ENCODE data around the gene BRPF1.

The BRPF1 gene

GRCh38 chr3:9696480-9697220, 34.9 kb upstream of the BRPF1 start:
- H3K4me1 Mint-ChIP-seq (ENCODE audit: low read depth) = no peaks in the 10 kb centered on the region
- H3K9me3 Mint-ChIP-seq = no peaks in the 10 kb centered on the region
- no peaks in the 10 kb centered on the region for H3K27me3 Mint-ChIP-seq (ENCODE audit: low read depth)
- no peak overlapping the region for H3K4me3 Mint-ChIP-seq
- H3K36me3 Mint-ChIP-seq (ENCODE audit: low read depth) = peaks cover 21% of the 10 kb centered on the region
- no peak overlapping the region for H3K27ac Mint-ChIP-seq

DNA sequence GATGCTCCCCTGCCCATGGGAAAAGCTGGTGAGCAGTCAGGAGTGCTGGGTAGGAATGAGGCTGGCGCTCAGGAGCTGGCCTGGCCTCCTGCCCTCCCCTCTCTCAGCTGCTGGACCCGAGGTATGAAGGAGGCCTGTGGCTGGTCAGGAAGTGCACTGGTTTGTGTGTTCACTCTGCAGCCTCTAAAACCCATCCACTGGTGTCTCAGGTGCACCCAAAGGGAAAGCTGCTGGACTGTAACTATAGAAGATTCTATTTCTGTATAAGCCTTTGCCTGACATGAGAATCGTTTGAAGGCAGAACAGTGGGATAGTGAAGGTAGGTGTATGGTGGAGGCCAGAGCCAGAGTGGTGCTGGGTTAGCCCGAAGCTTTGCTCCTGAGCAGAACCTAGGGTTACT, 33.6 kb upstream of the BRPF1 start:
- H3K4me3 Mint-ChIP-seq = no peak overlapping the region
- peaks cover 6% of the 10 kb centered on the region for H3K27me3 Mint-ChIP-seq (ENCODE audit: low read depth)
- H3K9me3 Mint-ChIP-seq = no peaks in the 10 kb centered on the region
- H3K27ac Mint-ChIP-seq = no peak overlapping the region
- H3K4me1 Mint-ChIP-seq (ENCODE audit: low read depth) = no peaks in the 10 kb centered on the region
- H3K36me3 Mint-ChIP-seq (ENCODE audit: low read depth) = peaks cover 26% of the 10 kb centered on the region

DNA sequence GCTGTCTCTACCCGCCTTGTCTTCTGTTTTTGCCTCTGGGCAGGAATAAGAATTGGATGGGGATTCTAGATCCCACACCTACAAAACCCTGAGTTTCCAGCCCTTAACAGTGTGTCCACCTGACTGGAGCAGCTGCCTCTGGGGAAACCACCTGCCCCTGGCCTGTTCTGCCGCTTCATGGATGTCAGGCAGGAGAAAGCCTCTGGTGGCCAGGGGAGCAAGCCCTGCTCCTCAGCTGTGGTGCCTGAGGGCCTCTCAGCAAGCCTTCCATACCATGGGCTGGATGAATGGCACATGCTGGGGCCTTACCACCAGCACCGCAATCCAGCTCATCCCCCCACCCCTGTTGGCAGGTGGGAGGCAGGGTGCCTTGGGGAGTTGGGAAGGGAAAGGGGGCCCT, 33.2 kb upstream of the BRPF1 start:
- Mint-ChIP-seq H3K36me3 (ENCODE audit: low read depth) (peaks cover 25% of the 10 kb centered on the region), H3K9me3 (no peaks in the 10 kb centered on the region), H3K4me3 (no peak overlapping the region), H3K27me3 (ENCODE audit: low read depth) (peaks cover 10% of the 10 kb centered on the region), H3K4me1 (ENCODE audit: low read depth) (no peaks in the 10 kb centered on the region), H3K27ac (no peak overlapping the region)

DNA sequence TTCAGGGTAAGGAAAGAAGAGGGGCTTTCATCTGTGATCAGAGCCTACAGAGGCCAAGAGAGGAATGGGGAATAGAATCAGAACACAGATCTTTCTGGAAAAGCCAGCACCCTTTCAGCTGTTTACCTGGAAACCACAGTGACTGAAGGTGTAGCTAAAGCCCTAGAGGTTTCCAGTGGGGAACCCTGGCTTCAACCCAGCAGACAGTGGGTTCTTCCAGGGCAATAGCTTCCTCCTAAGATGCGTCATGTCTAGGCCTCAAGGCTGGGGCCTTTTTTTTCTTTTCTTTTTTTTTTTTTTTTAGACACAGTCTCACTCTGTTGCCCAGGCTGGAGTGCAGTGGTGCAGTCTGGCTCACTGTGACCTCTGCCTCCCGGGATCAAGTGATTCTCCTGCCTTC, 31.0 kb upstream of the BRPF1 start:
- Mint-ChIP-seq H3K4me3 (no peak overlapping the region), H3K4me1 (ENCODE audit: low read depth) (peaks cover 2% of the 10 kb centered on the region), H3K9me3 (no peaks in the 10 kb centered on the region), H3K27ac (no peak overlapping the region), H3K36me3 (ENCODE audit: low read depth) (peaks cover 20% of the 10 kb centered on the region), H3K27me3 (ENCODE audit: low read depth) (peaks cover 27% of the 10 kb centered on the region)

GRCh38 chr3:9701006-9701405, 30.5 kb upstream of the BRPF1 start:
- Mint-ChIP-seq H3K36me3 (ENCODE audit: low read depth) (peaks cover 20% of the 10 kb centered on the region), H3K27ac (no peak overlapping the region), H3K9me3 (no peaks in the 10 kb centered on the region), H3K4me1 (ENCODE audit: low read depth) (peaks cover 2% of the 10 kb centered on the region), H3K27me3 (ENCODE audit: low read depth) (peaks cover 32% of the 10 kb centered on the region), H3K4me3 (no peak overlapping the region)

GRCh38 chr3:9701711-9702110, 29.8 kb upstream of the BRPF1 start:
- H3K4me1 Mint-ChIP-seq (ENCODE audit: low read depth) = peaks cover 2% of the 10 kb centered on the region
- H3K9me3 Mint-ChIP-seq = no peaks in the 10 kb centered on the region
- peaks cover 20% of the 10 kb centered on the region for H3K36me3 Mint-ChIP-seq (ENCODE audit: low read depth)
- H3K27ac Mint-ChIP-seq = no peak overlapping the region
- no peak overlapping the region for H3K4me3 Mint-ChIP-seq
- H3K27me3 Mint-ChIP-seq (ENCODE audit: low read depth) = peaks cover 39% of the 10 kb centered on the region

GRCh38 chr3:9703240-9703639, 28.3 kb upstream of the BRPF1 start:
- Mint-ChIP-seq H3K27me3 (ENCODE audit: low read depth) (peaks cover 46% of the 10 kb centered on the region), H3K27ac (no peak overlapping the region), H3K9me3 (no peaks in the 10 kb centered on the region), H3K4me3 (no peak overlapping the region), H3K36me3 (ENCODE audit: low read depth) (peaks cover 15% of the 10 kb centered on the region), H3K4me1 (ENCODE audit: low read depth) (peaks cover 2% of the 10 kb centered on the region)

GRCh38 chr3:9703736-9704346, 27.7 kb upstream of the BRPF1 start, which contains the start of gene CPNE9:
Gene CPNE9 (plus strand): TSS chr3:9703833. CDS start chr3:9703997, 164 bp downstream.
- Mint-ChIP-seq H3K27me3 (ENCODE audit: low read depth) (peaks cover 48% of the 10 kb centered on the region), H3K4me1 (ENCODE audit: low read depth) (peaks cover 2% of the 10 kb centered on the region), H3K4me3 (no peak within 1 kb of the TSS), H3K9me3 (no peaks in the 10 kb centered on the region), H3K27ac (no peak within 1 kb of the TSS), H3K36me3 (ENCODE audit: low read depth) (peaks cover 15% of the 10 kb centered on the region)

DNA sequence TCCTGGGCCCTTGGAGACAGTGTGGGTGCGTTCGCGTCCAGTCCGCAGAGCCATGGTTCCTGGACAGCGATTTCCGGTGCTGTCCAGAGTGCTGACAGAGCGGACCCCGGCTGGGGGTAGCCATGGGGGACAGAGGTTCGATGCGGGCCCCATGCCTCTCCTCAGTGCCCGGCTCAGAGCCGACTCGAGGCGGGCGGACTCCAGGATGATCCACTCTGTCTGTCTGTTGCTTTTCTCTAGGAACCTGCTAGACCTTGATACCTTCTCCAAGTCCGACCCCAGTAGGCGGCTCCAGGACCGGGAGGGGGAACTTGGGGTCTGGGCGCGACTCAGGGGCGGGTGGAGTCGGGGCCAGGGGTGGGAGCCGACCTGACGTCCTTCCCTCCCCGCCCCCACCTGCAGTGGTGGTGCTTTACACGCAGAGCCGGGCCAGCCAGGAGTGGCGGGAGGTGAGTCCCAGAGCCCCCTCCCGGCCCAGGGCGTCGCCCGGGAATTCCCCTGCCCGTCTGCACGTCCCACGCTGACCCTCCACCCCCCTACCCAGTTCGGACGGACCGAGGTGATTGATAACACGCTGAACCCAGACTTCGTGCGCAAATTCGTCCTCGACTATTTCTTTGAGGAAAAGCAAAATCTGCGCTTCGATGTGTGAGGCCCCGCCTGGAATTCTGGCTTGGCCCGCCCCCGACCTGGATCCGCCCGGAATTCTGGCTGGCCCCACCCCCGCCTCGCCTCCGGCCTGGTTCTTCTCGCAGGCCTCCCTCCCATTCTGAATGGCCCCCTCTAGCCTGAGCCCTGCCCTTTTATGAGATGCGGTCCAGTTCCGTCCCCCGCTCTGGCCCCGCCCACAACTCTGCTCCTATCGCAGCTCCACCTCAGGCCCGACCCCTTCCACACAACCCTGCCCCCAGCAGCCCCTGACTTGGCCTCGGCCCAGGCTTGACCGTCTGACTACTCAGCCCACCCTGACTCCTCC, 26.9 kb upstream of the BRPF1 start:
- Mint-ChIP-seq H3K4me1 (ENCODE audit: low read depth) (peaks cover 2% of the 10 kb centered on the region), H3K27ac (no peak overlapping the region), H3K9me3 (no peaks in the 10 kb centered on the region), H3K27me3 (ENCODE audit: low read depth) (peaks cover 48% of the 10 kb centered on the region), H3K36me3 (ENCODE audit: low read depth) (peaks cover 13% of the 10 kb centered on the region), H3K4me3 (peak overlapping the region; percentile 46)

DNA sequence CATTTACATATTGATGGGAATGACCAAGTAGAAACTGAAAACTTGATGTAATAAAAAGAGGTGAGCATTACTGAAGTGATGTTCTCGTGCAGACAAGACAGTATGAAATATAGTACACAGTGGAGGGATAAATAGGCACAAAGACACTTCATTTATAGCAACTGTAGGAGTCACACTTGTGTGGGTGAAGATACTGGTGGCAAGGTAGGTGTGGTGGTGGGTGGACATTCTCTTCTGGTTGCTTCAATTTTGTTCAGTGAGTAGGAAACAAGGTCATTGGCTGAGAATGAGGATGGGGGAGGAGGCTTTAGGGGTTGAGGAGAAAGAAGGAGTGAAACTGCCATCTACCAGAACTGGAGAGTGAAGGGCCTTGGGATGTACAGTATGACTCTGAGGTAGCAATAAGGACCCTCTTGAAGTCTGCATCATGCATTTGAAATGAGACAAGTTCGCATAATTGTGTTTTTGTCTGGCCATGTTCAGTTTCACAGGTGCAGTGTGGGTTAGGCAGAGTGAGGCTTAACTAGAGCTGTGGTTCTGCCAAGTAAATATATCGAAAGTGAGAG, 21.3 kb upstream of the BRPF1 start:
- Mint-ChIP-seq H3K9me3 (no peaks in the 10 kb centered on the region), H3K36me3 (ENCODE audit: low read depth) (no peaks in the 10 kb centered on the region), H3K27me3 (ENCODE audit: low read depth) (peaks cover 33% of the 10 kb centered on the region), H3K4me1 (ENCODE audit: low read depth) (no peaks in the 10 kb centered on the region), H3K27ac (no peak overlapping the region), H3K4me3 (no peak overlapping the region)

DNA sequence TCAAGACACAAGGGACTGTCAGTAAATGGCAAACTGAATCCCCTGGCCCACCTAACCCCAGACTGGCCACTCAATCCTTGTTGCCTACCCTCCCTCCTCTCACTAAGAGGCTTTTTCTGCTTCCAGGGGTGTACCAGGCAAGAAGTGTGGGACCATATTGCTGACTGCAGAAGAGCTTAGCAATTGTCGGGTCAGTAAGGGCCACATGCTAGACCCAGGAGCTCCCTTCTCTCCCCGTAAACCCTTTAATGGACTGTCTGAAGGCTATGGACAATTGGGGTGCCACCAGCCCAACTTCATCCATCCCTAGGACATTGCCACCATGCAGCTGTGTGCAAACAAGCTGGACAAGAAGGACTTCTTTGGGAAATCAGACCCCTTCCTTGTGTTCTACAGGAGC, 19.1 kb upstream of the BRPF1 start:
- H3K27ac Mint-ChIP-seq = no peak overlapping the region
- no peak overlapping the region for H3K4me3 Mint-ChIP-seq

DNA sequence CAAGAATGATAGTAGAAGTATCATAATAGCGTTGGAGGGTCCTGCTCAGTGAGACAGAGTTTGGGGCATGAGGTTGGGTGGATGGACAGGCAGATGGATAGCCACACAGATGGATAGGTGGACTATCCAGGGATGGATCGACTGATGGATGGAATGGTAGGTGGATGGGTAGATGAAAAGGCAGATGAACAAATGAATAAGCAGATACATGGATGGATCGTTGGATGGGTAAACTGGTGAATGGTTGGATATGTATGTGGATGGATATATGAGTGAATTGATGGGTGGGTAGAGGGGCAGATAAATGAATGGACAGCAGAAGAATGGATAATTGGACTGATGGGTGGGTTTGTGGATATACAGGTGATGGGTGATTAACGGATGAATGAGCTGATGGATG, 18.4 kb upstream of the BRPF1 start:
- H3K4me3 Mint-ChIP-seq = no peak overlapping the region
- no peaks in the 10 kb centered on the region for H3K4me1 Mint-ChIP-seq (ENCODE audit: low read depth)
- no peaks in the 10 kb centered on the region for H3K36me3 Mint-ChIP-seq (ENCODE audit: low read depth)
- H3K9me3 Mint-ChIP-seq = no peaks in the 10 kb centered on the region
- H3K27ac Mint-ChIP-seq = no peak overlapping the region
- peaks cover 23% of the 10 kb centered on the region for H3K27me3 Mint-ChIP-seq (ENCODE audit: low read depth)

More for the DNA sequence above, 19.1 kb upstream of the BRPF1 start:
- peaks cover 23% of the 10 kb centered on the region for H3K27me3 Mint-ChIP-seq (ENCODE audit: low read depth)
- no peaks in the 10 kb centered on the region for H3K36me3 Mint-ChIP-seq (ENCODE audit: low read depth)
- H3K9me3 Mint-ChIP-seq = no peaks in the 10 kb centered on the region
- no peaks in the 10 kb centered on the region for H3K4me1 Mint-ChIP-seq (ENCODE audit: low read depth)

DNA sequence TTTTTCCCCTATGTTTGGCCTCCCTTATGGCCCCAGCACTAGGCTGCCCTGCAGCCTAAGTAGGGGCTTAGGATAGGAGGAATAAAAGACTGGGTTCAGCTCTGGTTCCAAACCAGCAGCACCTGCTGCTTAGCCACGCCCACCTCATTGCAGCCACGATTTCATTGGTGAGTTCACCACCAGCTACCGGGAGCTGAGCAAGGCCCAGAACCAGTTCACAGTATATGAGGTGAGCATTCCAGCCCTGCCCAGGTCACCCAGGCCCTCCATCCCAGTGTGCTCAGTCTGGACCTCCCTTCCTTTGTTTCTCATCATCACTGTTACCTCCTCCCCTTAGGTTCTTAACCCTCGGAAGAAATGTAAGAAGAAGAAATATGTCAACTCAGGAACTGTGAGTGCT, 16.4 kb upstream of the BRPF1 start:
- H3K27ac Mint-ChIP-seq = no peak overlapping the region
- H3K4me3 Mint-ChIP-seq = no peak overlapping the region
- H3K4me1 Mint-ChIP-seq (ENCODE audit: low read depth) = no peaks in the 10 kb centered on the region
- peaks cover 20% of the 10 kb centered on the region for H3K27me3 Mint-ChIP-seq (ENCODE audit: low read depth)
- no peaks in the 10 kb centered on the region for H3K36me3 Mint-ChIP-seq (ENCODE audit: low read depth)
- H3K9me3 Mint-ChIP-seq = no peaks in the 10 kb centered on the region

GRCh38 chr3:9715764-9716437, 15.6 kb upstream of the BRPF1 start:
- Mint-ChIP-seq H3K27ac (no peak overlapping the region), H3K36me3 (ENCODE audit: low read depth) (no peaks in the 10 kb centered on the region), H3K9me3 (no peaks in the 10 kb centered on the region), H3K4me1 (ENCODE audit: low read depth) (no peaks in the 10 kb centered on the region), H3K27me3 (ENCODE audit: low read depth) (peaks cover 20% of the 10 kb centered on the region), H3K4me3 (no peak overlapping the region)

All from T-helper 1 cell treated with Interleukin-12 subunit alpha and Interleukin-12 subunit beta and Interleukin-4 antibody, amounts not matched to agents 30 μg/mL and 1 μg/mL, for 36 hours (primary cell).